Mesendoderm (in vitro differentiated cells): ENCODE results near the gene KCNJ6.

Experiments used
- DNase-seq: peaks from one replicate; pipeline ENCODE4 v3.0.0; 2013
- H2AK5ac ChIP-seq: 2 replicates; pipeline ENCODE4 v1.6.1; 2013; ENCODE audit warnings: low read length, inconsistent platforms
- H2BK120ac ChIP-seq: 2 replicates; pipeline ENCODE4 v1.6.1; 2013; ENCODE audit warnings: low read depth, mild to moderate bottlenecking, low read length, moderate library complexity, mixed read lengths
- H2BK15ac ChIP-seq: replicated peaks from 2 replicates; pipeline ENCODE4 v1.6.1; 2013; ENCODE audit warnings: low read depth, mild to moderate bottlenecking, moderate library complexity
- H2BK5ac ChIP-seq: 2 replicates; pipeline ENCODE4 v1.6.1; 2013; ENCODE audit warnings: low read length, inconsistent platforms
- H3K18ac ChIP-seq: 2 replicates; pipeline ENCODE4 v1.6.1; 2013; ENCODE audit warnings: mild to moderate bottlenecking, low read length, mixed read lengths
- H3K23ac ChIP-seq: one replicate; pipeline ENCODE4 v1.6.1; 2013; ENCODE audit warnings: low read length
- H3K27ac ChIP-seq: 2 replicates; pipeline ENCODE4 v1.5.1; 2013; ENCODE audit warnings: low read depth, mild to moderate bottlenecking, inconsistent platforms, low read length, moderate library complexity
- H3K27me3 ChIP-seq: 2 replicates; pipeline ENCODE4 v1.6.1; 2013; ENCODE audit warnings: low read length, control low read depth, mild to moderate bottlenecking, inconsistent platforms; ENCODE audit not compliant: insufficient read depth, poor library complexity
- H3K36me3 ChIP-seq: 2 replicates; pipeline ENCODE4 v1.6.1; 2013; ENCODE audit warnings: low read length, inconsistent platforms; ENCODE audit not compliant: control insufficient read depth, insufficient read depth
- H3K4ac ChIP-seq: one replicate; pipeline ENCODE4 v1.6.1; 2013; ENCODE audit warnings: low read depth, mild to moderate bottlenecking, low read length, moderate library complexity
- H3K4me1 ChIP-seq: 2 replicates; pipeline ENCODE4 v1.6.1; 2013; ENCODE audit warnings: low read depth, low read length, inconsistent platforms; ENCODE audit not compliant: control insufficient read depth
- H3K4me2 ChIP-seq: 2 replicates; pipeline ENCODE4 v1.6.1; 2013; ENCODE audit warnings: low read length
- H3K4me3 ChIP-seq: 2 replicates; pipeline ENCODE4 v1.5.1; 2013; ENCODE audit warnings: mild to moderate bottlenecking, low read length
- H3K56ac ChIP-seq: one replicate; pipeline ENCODE4 v1.6.1; 2013; ENCODE audit warnings: low read length
- H3K79me1 ChIP-seq: 2 replicates; pipeline ENCODE4 v1.6.1; 2013; ENCODE audit warnings: low read length, inconsistent platforms
- H3K79me2 ChIP-seq: 2 replicates; pipeline ENCODE4 v1.6.1; 2013; ENCODE audit warnings: mild to moderate bottlenecking, low read length; ENCODE audit not compliant: control insufficient read depth, insufficient read depth
- H3K9ac ChIP-seq: 2 replicates; pipeline ENCODE4 v1.6.1; 2013; ENCODE audit warnings: low read length, inconsistent platforms
- H4K5ac ChIP-seq: one replicate; pipeline ENCODE4 v1.6.1; 2013; ENCODE audit warnings: low read length
- H4K8ac ChIP-seq: one replicate; pipeline ENCODE4 v1.6.1; 2013; ENCODE audit warnings: low read depth, mild to moderate bottlenecking, control low read depth, low read length, moderate library complexity
- WGBS: extraction: QIAGEN DNeasy Blood & Tissue Kit; methylation state at CpG from one replicate; pipeline ENCODE4 v1.1.7; 2013; ENCODE audit warnings: low lambda C conversion rate, missing lambda C conversion rate; ENCODE audit not compliant: insufficient coverage; ENCODE audit errors: extremely low coverage; 5-methylcytosine and 5-hydroxymethylcytosine counted together

Gene KCNJ6

GRCh38 chr21:37566790-37567615 is 349.3 kb downstream of the KCNJ6 start:
- no peaks in the 10 kb centered on the region for H3K36me3 ChIP-seq
- WGBS, result no CpG with 5 or more reads among the region's 14 CpGs

GRCh38 chr21:37565530-37566223 is 350.6 kb downstream of the KCNJ6 start:
- Histone ChIP-seq H3K4ac (peak overlapping the region; percentile 4), H3K23ac (no peak overlapping the region), H3K9ac (no peak overlapping the region), H3K27me3 (no peaks in the 10 kb centered on the region), H3K27ac (peak overlapping the region; percentile 4), H3K4me3 (no peak overlapping the region), H3K18ac (no peak overlapping the region), H2BK120ac (no peak overlapping the region), H3K36me3 (no peaks in the 10 kb centered on the region), H2BK5ac (no peak overlapping the region), H3K79me2 (no peaks in the 10 kb centered on the region), H2AK5ac (no peak overlapping the region), H4K5ac (no peak overlapping the region), H3K4me2 (no peak overlapping the region), H2BK15ac (no peak overlapping the region), H4K8ac (no peak overlapping the region), H3K79me1 (no peaks in the 10 kb centered on the region), H3K4me1 (peaks cover 13% of the 10 kb centered on the region), H3K56ac (peak overlapping the region; percentile 86)
- no peak for DNase-seq
- no CpG with 5 or more reads among the region's 14 CpGs for WGBS

More at GRCh38 chr21:37566790-37567615, 349.3 kb downstream of the KCNJ6 start:
- no peaks in the 10 kb centered on the region for H3K79me2 ChIP-seq
- no peak overlapping the region for H4K8ac ChIP-seq
- H2AK5ac ChIP-seq, result no peak overlapping the region
- no peak overlapping the region for H3K56ac ChIP-seq
- H3K27me3 ChIP-seq, result no peaks in the 10 kb centered on the region
- H3K9ac ChIP-seq, result no peak overlapping the region
- no peak overlapping the region for H3K4me2 ChIP-seq
- H2BK15ac ChIP-seq, result no peak overlapping the region
- H2BK120ac ChIP-seq, result no peak overlapping the region
- no peak overlapping the region for H2BK5ac ChIP-seq
- no peak for DNase-seq
- H3K23ac ChIP-seq, result no peak overlapping the region
- H3K4ac ChIP-seq, result no peak overlapping the region
- H3K27ac ChIP-seq, result no peak overlapping the region
- peaks cover 13% of the 10 kb centered on the region for H3K4me1 ChIP-seq
- no peaks in the 10 kb centered on the region for H3K79me1 ChIP-seq
- H3K4me3 ChIP-seq, result no peak overlapping the region
- H3K18ac ChIP-seq, result no peak overlapping the region
- no peak overlapping the region for H4K5ac ChIP-seq

GRCh38 chr21:37564924-37565529 is 351.2 kb downstream of the KCNJ6 start:
- Histone ChIP-seq H3K4me1 (peaks cover 13% of the 10 kb centered on the region), H3K4me2 (no peak overlapping the region)

GRCh38 chr21:37564341-37564923 is 351.8 kb downstream of the KCNJ6 start:
- no peak overlapping the region for H2AK5ac ChIP-seq
- peak overlapping the region; percentile 36 for H3K18ac ChIP-seq
- peak overlapping the region; percentile 16 for H2BK120ac ChIP-seq
- no peaks in the 10 kb centered on the region for H3K27me3 ChIP-seq
- peak overlapping the region; percentile 52 for H3K4me2 ChIP-seq
- peak; percentile 88 for DNase-seq
- H4K5ac ChIP-seq, result no peak overlapping the region
- no peak overlapping the region for H3K4me3 ChIP-seq
- no peaks in the 10 kb centered on the region for H3K79me2 ChIP-seq
- no peaks in the 10 kb centered on the region for H3K36me3 ChIP-seq
- H3K9ac ChIP-seq, result peak overlapping the region; percentile 67
- peak overlapping the region; percentile 81 for H3K23ac ChIP-seq
- H3K4me1 ChIP-seq, result peaks cover 13% of the 10 kb centered on the region
- peak overlapping the region; percentile 29 for H2BK5ac ChIP-seq
- no CpG with 5 or more reads among the region's 14 CpGs for WGBS
- peak overlapping the region; percentile 86 for H3K56ac ChIP-seq
- no peak overlapping the region for H2BK15ac ChIP-seq
- H3K79me1 ChIP-seq, result no peaks in the 10 kb centered on the region
- H3K4ac ChIP-seq, result peak overlapping the region; percentile 8
- H4K8ac ChIP-seq, result no peak overlapping the region
- peak overlapping the region; percentile 89 for H3K27ac ChIP-seq

More at GRCh38 chr21:37564924-37565529, 351.2 kb downstream of the KCNJ6 start:
- Histone ChIP-seq H2AK5ac (peak overlapping the region; percentile 12), H2BK5ac (peak overlapping the region; percentile 36), H3K4me3 (no peak overlapping the region), H4K8ac (no peak overlapping the region), H2BK120ac (peak overlapping the region; percentile 54), H3K27me3 (no peaks in the 10 kb centered on the region), H3K56ac (peak overlapping the region; percentile 86), H3K79me2 (no peaks in the 10 kb centered on the region), H3K9ac (no peak overlapping the region), H3K27ac (peak overlapping the region; percentile 89), H2BK15ac (no peak overlapping the region), H3K36me3 (no peaks in the 10 kb centered on the region), H3K18ac (peak overlapping the region; percentile 36), H3K79me1 (no peaks in the 10 kb centered on the region), H3K4ac (peak overlapping the region; percentile 4), H3K23ac (no peak overlapping the region), H4K5ac (no peak overlapping the region)
- no CpG with 5 or more reads among the region's 12 CpGs for WGBS
- DNase-seq, result no peak

DNA sequence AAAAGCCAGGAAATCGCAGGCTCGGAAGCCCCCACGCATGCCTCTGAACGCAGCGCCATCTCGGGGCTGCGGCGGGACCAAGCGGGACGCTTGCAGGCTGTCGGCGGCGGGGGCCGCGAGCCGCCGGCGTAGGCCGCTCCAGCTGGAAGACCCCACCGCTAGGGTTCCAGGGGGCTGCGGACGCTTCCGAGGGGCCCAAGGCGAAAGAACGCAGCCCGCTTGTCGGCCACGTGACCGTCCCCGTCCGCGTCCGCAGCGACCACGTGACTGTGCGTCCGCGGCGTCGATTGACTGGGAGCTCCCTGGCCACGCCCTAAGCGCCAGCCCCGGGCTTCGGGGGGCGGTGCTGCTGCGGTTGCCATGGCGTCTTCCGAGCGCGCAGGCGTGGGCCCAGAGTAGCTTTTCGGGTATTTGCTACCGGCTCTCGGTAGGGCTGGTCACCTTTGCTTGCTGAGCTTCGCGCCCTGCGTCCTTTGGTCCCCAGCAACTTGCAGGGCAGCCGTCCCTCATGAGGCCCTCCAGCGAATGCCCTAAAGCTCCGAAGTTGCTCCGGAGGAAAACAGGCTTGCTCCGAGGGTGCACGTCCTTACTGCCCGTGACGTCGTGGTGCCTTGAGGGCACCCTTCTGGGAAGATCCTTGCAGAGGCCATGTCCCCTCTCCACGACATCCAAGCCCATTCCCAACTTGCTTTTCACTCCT is 352.5 kb downstream of the KCNJ6 start:
- Histone ChIP-seq H3K4ac (peak overlapping the region; percentile 8), H2BK15ac (no peak overlapping the region), H3K4me2 (peak overlapping the region; percentile 52), H3K23ac (no peak overlapping the region), H3K56ac (peak overlapping the region; percentile 86), H3K27ac (peak overlapping the region; percentile 89), H4K8ac (no peak overlapping the region), H3K9ac (peak overlapping the region; percentile 67), H2BK5ac (peak overlapping the region; percentile 29), H3K36me3 (no peaks in the 10 kb centered on the region), H2AK5ac (no peak overlapping the region), H2BK120ac (no peak overlapping the region), H3K79me2 (no peaks in the 10 kb centered on the region), H3K4me3 (no peak overlapping the region), H3K27me3 (no peaks in the 10 kb centered on the region), H3K18ac (peak overlapping the region; percentile 36), H4K5ac (no peak overlapping the region), H3K4me1 (peaks cover 13% of the 10 kb centered on the region), H3K79me1 (no peaks in the 10 kb centered on the region)
- peak; percentile 95 for DNase-seq
- WGBS, result no CpG with 5 or more reads among the region's 67 CpGs
